8988T (cell line): ENCODE data around the gene ICOS.
"Not testable (repeated sequence)": the region's sequence is repeated elsewhere in the genome, so short reads cannot be mapped to it uniquely, and the experiment has no call there.

ENCODE experiments used
- DNase-seq: peaks from one replicate; pipeline ENCODE4 v3.0.0; 2011

Gene ICOS

DNA sequence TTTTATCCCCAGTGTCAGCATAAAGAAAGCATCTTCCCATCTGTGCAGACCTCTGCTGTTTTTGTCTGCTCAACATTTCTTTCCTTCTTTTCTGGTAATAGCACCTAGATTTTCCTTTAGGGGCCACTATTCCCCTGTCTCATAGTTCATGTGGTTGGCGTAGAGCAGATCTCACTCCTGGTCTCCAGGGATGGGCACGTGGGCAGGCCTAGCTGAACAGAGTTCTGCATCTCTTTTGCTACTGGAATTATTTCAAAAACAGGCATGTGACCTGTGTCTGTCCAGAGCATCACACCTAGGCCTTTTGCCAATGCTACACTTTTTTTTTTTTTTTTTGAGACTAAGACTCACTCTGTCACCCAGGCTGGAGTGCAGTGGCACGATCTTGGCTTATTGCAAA is 17.7 kb upstream of the ICOS start:
- DNase-seq: no peak

DNA sequence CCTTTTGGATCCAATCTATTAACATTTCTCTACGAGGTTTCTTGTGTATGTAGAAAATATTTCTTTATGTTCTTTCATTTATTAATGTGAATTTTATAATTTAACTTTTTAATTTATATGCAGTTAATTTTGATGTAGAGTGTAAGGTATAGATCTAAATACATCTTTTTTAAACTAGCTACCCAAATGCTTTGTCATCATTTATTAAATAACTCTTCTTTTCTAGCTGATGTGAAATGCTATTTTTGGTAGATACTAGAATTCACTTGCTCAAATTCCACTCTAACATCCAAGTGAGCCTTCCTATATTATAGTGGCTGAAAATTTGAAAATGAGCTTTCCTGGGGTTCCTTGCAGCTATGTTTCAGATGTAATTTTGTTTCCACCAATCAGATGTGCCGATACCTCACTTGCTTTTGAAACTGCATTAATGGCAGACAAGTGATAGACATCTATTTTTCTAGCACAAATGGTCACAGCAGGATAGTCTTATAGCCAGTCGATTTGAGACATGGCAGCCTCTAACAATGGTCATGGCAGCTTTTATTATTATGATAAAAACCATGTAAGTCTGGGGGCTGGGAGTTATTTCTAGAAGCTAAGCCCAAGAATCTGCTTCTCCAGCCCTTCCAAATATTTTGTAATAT is 10.9 kb upstream of the ICOS start:
- DNase-seq: no peak

DNA sequence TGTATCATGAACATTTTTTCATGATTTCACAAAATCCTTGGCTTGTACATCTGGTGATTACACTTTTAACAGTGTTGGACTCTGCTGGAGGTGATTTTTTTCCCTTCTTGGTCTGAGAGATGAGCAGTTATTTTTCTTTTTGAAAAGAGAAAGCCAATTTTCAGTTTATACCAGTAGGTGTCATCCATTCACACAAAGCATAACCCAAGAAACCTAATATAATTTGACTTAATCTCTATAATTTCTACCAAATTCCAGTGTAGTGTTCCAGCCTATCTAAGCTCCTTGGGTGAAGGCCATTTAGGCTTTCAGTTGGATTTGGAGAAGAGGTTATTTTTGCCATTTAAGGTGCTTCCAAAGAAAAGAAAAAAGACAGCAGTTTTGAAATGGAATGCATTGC is 7.7 kb upstream of the ICOS start:
- DNase-seq: no peak

DNA sequence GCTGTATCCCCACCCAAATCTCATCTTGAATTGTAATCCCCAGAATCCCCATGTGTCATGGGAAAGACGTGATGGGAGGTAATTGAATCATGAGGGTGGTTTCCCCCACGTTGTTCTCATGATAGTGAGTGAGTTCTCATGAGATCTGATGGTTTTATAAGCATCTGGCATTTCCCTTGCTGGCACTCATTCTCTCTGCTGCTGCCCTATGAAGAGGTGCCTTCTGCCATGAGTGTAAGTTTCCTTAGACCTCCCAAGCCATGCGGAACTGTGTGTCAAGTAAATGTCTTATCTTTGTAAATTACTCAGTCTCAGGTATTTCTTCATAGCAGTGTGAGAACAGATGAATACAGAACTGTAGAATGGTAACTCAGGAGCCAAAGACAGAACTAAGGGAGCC is 5.3 kb upstream of the ICOS start:
- DNase-seq: not testable (repeated sequence)

DNA sequence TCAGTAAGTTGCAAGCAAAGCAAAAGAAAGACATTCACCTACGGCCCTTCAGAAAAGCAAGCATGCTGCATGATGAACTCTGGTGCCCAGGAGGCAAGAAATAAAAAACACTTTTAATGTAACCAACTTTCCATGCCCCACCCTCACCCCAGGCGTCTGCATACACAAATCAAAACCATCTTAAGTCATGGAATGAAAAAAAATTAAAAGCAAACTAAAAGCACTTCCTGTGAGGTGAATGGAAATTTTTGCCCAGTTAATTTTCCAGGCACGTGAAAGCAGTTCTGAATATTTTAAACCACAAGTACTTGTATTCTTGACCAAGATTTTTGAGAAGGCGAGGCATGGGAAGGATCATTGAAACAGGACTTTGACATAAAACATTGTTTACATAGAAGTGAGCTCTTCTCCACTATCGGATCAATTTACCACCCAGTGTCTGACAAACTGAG is 2.5 kb upstream of the ICOS start:
- no peak for DNase-seq

DNA sequence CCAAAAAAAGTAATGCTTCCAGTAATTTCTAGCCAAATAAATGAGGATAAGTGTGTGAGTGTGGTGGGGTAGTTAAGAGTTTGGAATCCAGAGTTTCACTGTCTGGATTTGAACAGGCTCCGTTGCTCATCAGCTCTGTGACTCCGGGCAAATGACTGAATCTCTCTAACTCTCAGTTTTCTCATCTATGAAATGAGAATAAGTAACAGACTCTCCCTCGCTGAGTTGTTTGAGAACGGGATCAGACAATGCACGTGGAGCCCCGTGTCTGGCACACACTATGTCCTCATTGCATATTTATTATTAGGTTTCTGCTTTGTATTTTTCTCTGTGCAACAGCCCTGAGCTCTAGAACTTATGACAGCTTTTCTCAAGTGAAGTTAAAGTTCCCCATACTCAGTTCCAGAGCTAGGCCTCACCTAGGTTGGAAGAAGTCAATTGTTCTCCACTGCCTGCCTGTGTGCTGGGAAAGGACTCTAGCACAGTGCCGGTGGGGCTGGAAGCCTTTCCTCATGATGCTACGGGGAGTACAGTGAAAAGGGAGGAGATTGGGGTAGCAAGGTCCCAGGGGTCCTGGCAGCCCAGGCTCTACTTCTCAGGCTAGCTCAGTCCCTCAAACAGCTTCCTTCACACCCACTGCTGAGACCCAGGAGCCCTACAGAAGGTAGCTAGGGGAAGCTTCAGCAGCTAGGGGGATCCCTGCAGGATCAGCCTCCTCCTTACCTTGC is 1.7 kb upstream of the ICOS start:
- no peak for DNase-seq

DNA sequence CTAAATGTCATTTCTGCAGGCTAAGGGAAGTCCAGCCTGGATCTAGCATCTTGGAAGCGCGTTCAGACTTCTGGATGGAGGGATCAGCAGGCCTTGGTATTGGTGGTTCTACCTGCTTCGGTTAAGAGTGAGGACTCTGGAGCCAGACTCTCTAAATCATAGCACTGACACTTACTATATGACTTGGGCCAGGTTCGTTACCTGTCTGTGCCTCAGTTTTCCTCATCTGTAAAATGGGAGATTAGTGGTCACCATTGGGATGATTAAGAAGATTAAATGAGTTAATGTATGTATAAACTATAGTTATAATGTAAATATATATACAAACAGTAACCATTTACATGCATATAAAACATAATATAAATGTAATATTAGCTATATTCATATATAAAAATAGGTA is 995 bp upstream of the ICOS start:
- no peak for DNase-seq

DNA sequence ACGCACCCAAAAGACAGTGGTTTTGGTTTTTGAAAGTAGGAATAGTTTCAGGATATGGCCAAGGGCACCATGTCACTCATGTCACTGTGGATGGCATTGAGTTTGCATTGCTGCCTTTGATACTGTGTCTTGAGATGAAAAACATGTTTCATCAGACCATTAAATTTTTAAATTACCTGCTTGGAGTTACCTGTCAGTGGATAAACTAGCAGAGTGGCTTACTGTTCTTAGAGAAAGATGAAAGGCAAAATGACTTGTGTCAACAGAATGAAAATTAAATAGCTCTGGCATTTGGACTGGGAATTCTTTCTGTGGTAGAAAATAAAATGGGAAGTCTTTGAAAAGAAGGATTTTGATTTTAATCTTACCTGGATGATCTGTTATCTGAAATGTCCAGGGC is 386 bp downstream of the ICOS start:
- no peak for DNase-seq

DNA sequence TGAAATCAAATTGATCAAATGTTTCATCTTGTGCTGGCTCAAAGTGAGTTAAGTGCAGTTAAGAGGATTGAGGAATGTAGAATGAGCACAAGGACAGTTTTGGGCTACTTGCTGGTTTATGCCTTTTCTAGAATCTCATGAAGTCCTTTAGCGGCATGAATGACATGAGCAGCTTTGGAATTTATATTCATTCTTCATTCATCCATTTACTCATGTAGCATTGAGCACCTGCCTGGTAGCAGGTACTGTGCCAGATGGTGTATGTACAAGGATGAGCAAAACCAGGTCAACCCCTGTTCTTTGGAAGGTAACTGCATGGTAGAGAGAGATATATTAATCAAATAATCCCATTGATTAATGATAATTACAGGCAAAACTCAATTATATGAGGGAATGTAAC is 1.2 kb downstream of the ICOS start:
- DNase-seq: no peak

DNA sequence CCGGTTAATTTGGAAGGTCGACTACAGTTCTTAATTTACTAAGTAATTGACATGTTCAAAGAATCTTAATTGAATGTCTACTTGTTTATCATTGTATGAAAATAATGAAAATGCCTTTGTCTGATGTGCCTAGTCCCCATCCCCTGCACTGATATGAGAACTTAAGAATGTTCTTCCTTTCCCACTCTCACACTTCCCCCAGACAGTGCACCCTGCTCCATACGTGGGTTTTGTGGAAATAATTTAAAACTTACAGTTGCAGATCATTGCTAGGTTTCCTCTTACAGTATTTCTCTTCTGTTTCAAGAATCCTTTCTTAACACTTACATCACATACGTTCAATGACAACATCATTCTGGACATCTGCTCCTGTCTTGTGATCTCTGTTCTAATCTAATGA is 3.5 kb downstream of the ICOS start:
- no peak for DNase-seq

DNA sequence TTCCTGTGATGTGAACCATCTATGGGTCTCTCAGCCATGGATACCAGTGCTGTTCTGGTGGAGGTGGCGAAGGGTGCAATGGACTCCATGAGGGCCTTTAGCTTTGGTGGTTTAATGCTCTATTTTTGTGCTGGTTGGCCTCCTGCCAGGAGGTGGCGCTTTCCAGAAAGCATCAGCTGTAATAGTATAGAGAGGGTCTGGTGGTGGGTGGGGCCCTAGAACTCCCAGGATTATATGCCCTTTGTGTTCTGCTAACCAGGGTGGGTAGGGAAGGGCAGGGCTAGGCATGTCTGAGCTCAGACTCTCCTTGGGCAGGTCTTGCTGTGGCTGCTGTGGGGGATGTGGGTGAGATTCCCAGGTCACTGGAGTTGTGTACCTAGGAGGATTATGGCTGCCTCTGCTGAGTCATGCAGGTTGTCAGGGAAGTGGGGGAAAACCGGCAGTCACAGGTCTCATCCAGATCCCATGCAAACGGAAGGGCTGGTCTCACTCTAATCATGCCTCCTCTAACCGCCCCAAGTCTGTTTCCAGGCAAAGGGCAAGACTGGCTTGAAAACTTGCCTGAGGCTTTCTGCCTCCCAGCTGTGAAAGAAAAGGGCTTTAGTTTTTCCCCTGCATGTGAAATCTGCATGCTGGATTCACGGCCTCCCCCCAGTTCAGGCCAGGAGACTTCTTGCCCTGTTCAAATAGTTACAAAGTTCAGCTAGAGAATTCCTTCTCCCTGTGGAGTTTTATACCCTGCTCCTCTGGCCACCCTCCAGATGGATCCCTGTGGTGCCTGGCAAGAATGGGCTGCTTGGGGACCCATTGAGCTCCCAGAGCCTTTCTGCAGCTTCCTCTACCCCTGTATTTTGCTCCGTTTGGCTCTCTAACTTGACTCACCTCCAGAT is 7.2 kb downstream of the ICOS start:
- DNase-seq: not testable (repeated sequence)

DNA sequence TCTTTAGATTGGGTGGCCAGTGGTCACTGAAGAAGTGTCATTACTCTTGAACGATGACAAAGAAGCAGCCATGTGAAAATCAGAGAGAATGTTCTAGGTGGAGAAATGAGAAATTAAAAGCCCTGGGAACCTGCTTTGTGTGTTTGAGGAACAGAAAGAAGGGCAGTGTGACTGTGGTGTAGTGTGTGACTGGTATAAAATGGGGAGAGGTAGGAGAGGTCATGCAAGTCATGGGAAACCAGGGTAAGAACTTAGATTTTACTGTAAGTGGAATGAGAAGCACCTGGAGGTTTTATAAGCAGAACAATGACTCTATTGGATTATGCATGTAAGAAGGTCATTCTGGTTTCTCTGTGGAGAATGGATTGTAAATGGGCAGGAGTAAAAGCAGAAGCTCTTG is 12.2 kb downstream of the ICOS start:
- no peak for DNase-seq

DNA sequence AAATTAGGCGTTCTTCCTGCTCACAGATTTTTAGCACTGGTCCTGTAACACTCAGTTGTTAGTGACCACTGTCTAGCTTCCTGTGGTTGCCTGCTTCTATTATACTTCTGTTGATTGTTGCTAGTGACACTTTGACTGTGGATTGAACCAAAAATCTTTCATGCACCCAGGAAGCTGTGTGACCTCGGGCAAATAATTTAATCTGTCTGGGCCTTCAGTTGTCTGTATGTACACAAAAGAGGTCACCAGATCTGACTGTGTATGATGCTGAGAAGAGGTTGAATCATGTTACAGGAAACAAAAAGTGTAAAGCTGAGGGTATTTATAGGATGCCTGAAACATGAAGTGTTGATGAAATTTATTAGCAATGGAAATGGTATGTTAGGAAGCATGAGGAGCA is 12.7 kb downstream of the ICOS start:
- no peak for DNase-seq

DNA sequence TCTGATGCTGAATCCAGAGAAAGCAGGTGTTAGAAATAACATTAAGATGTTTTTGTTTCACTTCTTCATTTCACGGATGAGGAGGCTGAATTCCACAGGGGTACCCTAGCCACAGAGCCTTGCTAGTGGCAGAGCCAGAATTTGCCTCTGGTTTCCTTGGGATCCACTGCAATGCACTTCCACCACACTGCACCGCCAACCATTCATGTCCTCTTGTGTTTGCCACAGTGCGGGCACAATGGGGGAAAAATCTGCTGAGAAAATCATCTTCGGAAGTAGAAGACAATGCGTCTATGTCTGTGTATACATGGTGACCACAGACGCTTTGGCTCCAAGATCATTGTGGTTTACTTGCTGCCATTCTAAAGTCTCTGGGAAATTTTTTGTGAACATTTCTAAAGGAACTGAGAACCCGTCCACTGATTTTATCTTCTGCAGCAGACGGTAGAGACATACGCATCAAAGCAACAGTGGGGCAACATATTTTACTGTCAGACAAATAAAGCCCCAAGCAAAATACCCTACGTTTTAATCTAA is 14.9 kb downstream of the ICOS start:
- DNase-seq: no peak

DNA sequence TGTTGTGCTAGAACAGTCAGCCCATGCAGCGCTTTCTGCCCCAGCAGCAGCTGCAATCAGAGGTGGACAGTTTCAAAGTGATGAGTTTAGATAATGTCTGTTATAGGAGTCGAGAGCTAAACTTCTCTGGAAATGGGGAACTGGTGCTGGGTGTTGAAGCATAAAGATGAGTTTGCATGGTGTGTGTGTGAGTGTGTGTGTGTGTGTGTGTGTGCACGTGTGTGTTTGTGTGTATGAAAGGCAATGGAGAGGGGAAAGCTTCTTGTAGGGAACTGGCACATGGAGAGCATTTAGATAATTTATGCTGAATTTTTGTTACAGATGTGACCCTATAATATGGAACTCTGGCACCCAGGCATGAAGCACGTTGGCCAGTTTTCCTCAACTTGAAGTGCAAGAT is 22.7 kb downstream of the ICOS start:
- no peak for DNase-seq

DNA sequence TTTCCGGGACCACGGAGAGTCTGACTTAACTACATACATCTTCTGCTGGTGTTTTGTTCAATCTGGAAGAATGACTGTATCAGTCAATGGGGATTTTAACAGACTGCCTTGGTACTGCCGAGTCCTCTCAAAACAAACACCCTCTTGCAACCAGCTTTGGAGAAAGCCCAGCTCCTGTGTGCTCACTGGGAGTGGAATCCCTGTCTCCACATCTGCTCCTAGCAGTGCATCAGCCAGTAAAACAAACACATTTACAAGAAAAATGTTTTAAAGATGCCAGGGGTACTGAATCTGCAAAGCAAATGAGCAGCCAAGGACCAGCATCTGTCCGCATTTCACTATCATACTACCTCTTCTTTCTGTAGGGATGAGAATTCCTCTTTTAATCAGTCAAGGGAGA is 23.1 kb downstream of the ICOS start:
- no peak for DNase-seq

DNA sequence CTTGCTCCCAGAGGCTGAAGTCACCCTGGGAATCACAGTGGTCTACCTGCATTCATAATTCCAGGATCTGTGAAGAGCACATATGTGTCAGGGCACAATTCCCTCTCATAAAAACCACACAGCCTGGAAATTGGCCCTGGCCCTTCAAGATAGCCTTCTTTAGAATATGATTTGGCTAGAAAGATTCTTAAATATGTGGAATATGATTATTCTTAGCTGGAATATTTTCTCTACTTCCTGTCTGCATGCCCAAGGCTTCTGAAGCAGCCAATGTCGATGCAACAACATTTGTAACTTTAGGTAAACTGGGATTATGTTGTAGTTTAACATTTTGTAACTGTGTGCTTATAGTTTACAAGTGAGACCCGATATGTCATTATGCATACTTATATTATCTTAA is 24.2 kb downstream of the ICOS start:
- no peak for DNase-seq

DNA sequence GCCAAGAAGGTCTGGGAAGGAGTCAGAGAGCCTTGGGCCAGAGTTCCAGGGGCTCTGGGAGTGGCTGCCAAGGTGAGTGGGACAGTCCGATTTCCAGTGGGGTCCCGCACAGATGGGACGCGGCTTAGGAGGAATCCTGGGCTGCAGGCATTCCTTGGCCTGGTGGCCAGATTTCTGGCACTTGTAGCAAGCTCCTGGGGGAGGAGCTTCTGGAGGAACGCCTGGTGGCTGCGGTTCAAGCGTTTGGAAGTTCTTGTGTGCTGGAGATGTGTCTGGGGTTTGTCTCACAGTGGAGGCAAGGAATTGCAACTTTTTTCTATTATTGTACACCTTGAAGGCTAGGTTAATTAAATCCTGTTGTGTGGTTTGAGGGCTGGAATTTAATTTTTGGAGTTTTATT is 28.6 kb downstream of the ICOS start:
- not testable (repeated sequence) for DNase-seq

DNA sequence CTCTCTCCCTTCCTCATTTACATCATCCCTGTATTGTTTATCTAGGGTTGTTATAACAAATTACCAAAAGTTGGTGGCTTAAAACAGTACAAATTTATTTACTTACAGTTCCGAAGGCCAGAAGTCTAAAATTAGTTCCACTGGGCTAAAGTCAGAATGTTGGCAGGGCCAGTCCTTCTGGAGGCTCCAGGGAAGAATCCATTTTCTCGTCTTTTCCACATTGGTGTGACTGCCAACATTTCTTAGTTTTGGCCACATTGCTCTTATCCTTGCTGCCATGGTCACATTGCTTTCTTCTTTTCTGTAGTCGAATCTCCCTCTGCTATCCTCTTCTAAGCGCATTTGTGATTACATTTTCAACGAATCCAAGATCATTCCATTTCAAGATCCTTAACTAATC is 34.7 kb downstream of the ICOS start:
- no peak for DNase-seq

DNA sequence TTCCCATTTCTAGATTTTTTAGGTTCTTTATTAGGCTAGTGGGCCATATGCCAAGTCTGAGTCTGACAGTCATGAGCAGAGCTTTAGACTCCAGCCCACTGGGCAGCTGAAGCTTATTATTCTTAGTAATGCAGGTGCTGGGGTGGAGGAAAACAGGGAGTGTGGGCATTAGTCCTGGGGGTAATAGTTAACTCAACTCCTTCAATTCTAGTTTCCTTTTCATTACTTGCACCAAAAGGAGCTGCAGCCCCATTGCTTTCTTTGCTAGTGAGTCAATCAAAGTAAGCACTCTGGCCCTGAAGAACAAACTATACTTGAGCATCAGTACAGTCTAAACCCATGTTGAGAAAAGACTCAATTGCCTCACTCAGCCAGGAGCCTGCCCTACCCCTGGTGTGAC is 35.5 kb downstream of the ICOS start:
- DNase-seq: no peak

DNA sequence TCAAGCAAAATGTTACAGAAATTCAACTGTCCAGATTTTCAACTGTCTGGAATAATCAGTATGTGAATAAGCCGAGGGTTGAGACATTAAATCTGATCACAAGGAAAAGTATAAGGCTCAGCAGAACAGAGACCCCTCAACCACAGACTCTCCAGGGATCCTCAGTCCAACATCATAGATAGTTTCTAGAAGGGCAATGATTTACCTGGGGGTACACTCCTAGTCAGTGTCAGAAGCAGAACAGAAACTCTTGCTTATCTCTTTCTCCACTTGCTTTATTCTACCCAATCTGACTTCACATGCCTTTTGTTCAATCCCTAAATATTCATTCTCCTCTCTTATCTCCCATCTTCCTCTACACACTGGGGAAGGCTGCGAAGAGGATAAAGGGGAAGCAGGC is 36.4 kb downstream of the ICOS start:
- DNase-seq: no peak

DNA sequence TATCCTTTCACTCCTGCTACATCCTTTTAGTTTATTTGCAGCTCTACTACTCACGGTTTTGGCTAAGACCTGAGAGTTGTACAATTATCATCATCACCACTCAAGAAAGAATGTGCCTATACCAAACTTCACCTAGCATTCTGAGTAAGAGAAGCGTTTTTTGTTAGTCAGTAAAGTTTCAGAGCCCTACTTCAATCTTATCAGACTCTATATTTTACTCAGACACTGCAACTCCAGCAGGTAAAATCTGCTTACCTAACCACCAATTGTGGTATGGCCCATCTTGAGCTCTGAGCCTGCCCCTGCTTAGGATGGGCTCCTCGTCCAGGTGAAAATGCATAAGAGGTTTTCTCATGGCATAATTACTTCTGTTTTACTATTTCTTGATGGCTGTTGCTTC is 37.1 kb downstream of the ICOS start:
- no peak for DNase-seq

DNA sequence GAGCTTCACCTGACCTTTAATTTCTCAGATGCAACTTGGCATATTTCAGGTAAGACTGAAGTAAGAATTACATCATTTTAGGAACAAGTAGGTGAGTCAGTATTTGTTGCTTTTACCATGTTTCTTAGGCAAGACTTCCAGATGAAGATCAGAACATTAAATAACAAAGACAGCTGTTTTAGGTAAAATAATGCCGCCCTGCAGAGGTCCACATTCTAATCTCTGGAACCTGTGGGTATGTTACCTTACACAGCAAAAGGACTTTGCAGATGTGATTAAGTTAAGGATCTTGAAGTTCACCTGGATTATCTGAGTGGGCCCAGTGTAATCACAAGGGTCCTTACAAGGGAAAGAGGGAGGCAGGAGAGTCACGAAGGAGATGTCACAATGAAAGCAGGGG is 39.3 kb downstream of the ICOS start:
- no peak for DNase-seq

DNA sequence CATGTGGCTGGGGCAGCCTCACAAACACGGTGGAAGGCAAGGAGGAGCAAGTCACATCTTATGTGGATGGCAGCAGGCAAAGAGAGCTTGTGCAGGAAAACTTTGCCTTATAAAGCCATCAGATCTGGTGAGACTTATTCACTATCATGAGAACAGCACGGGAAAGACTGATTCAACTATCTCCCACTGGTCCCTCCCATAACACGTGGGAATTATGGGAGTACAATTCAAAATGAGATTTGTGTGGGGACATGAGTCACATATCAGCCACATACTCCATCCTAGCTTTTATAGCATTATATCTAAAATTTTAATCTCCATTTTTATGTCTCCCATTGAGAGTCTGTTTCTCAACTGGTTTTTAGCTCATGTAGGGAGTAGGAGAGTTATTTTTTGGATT is 45.7 kb downstream of the ICOS start:
- DNase-seq: no peak
